C4-2B (cell line): ENCODE measurements around the gene CAVIN2.

Experiments used
- H3K27ac ChIP-seq: fragments of 450-650 bp; 2 replicates; pipeline ENCODE4 v1.5.1; 2017
- ZFX ChIP-seq: fragments of 450-650 bp; IDR thresholded peaks from 2 replicates; pipeline ENCODE4 v1.6.1; 2017
- TF ChIP-seq, protein P1 (sequence below): fragments of 450-650 bp; conservative IDR thresholded peaks from 2 replicates; pipeline ENCODE4 v1.5.1; 2017; ENCODE audit warnings: mild to moderate bottlenecking

The CAVIN2 gene

DNA sequence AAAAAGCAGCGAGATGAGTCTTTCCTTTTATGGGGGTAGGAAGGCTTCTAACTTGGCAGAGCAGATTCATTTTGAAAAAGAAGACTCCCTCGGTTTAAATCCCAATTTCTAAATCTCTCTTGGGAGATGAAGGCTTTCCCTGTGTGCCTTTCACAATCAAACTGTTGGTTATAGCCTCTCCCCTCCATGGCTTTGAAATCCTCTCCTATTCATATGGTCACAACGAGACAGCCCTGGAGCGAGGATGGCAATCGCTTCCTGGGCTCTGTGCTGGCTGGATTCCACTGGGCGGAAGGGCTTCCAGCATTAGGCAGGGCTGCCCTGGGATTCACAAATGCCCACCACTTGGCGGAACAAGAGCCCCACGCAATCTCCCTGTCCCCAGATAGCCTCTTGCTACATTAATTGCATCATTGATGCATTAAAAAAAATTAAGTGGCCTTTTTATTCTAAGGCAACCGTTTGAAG is 1.6 kb downstream of the CAVIN2 start:
- no peak overlapping the region for H3K27ac ChIP-seq
- TF ChIP-seq, protein P1, sequence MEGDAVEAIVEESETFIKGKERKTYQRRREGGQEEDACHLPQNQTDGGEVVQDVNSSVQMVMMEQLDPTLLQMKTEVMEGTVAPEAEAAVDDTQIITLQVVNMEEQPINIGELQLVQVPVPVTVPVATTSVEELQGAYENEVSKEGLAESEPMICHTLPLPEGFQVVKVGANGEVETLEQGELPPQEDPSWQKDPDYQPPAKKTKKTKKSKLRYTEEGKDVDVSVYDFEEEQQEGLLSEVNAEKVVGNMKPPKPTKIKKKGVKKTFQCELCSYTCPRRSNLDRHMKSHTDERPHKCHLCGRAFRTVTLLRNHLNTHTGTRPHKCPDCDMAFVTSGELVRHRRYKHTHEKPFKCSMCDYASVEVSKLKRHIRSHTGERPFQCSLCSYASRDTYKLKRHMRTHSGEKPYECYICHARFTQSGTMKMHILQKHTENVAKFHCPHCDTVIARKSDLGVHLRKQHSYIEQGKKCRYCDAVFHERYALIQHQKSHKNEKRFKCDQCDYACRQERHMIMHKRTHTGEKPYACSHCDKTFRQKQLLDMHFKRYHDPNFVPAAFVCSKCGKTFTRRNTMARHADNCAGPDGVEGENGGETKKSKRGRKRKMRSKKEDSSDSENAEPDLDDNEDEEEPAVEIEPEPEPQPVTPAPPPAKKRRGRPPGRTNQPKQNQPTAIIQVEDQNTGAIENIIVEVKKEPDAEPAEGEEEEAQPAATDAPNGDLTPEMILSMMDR = no peak
- TF ChIP-seq ZFX = no peak

DNA sequence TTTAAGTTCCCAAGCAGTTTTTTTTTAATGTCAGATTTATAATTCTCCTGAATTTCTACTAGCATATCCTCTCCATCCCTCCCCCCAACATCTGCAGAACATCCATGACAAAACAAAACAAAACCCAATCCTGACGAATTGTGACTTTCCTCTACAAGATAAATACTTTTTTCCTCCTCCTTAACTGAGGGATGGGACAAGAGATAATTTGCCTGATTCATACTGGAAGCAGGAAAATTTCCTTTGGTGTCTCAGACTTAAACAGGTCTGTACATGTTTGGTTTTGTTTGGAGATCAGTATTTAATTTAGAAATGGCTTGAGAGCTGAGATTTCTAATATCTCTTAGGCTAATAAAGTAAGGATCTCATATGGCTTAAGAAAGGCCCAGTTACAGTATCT is 2.2 kb downstream of the CAVIN2 start:
- no peak for TF ChIP-seq ZFX
- TF ChIP-seq, protein P1 = no peak
- no peak overlapping the region for H3K27ac ChIP-seq

DNA sequence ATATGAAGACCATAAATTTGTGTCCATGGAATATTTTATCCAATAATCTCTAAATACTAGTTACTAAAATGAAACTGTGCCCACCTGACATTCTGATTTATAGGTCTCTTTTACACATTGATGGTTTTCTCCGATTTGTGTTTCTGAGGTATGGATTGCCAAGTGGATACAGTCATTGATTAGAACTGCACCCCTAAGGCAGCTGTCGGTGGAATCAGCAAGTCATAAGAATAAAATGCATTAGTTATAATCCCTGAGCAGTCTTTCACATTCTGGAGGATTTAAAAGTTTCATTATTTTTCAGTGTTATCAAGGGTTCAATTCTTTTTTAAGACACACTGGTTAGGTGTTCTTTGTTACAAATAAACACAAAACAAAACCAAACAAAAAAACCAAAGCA is 6.0 kb downstream of the CAVIN2 start:
- TF ChIP-seq, protein P1 = no peak
- no peak for TF ChIP-seq ZFX
- H3K27ac ChIP-seq = no peak overlapping the region

DNA sequence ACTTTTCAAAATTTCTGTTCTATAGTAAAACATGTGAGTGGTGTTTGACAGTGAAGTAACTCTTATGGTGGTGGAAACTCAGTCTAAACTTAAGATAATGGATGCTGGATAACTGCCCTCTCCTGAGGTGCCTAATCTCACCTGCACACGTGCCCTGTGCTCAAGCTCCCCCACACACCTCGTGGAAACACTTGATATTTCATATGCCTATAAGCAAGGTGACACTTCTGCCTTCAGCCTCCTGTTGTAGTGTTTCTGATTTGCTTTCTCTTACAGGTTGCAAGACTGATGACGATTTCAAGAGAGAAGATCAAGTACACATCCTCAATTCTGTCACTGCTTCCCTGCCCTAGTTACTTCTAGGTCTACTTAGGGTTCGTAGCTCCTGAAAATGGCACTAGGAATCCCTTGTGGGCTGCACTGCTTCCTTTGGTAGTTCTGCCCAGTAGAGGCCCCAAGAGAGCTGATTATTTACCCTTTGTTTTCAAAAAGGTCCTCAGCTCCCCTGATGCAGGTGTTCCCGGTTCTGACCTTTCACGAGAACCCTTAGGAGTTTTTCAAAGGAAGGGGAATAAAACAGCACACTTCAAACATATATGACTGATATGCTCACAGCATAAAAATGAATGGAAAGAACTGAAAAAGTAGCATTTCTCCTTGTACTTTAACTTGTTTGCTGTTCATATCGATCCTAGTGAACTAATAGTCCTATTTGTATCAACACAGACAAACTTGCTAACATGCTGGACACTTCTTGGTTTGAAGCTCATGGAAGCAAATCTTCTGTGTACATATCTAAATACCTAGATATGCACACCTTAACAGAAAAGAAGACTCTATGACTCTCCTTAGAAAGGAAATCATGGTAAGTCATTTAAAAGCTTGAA is 6.7 kb downstream of the CAVIN2 start:
- no peak overlapping the region for H3K27ac ChIP-seq
- no peak for TF ChIP-seq ZFX
- TF ChIP-seq, protein P1 = 0 out of 2 replicates have a peak, but pooled peaks have one; percentile 6

DNA sequence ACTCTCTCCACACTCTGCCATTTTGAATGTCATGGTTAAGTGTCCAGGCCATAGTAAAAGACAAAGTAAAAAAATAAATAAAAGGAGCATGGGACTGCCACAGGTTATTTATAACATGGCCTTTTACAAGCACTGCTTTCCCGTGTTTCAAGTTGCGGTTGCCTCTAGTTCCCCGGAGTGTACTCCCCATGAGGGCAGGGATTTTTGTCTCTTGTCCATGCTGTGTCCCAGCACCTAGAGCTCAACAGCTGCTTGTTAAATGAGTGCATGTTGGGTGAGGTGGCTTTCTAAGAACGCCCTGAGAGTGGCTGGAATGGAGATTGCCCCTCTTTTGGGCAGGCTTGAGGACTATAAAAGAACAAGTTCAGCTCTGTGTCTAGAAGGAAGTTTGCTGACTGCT is 8.4 kb downstream of the CAVIN2 start:
- no peak overlapping the region for H3K27ac ChIP-seq
- no peak for TF ChIP-seq ZFX
- TF ChIP-seq, protein P1 = no peak

DNA sequence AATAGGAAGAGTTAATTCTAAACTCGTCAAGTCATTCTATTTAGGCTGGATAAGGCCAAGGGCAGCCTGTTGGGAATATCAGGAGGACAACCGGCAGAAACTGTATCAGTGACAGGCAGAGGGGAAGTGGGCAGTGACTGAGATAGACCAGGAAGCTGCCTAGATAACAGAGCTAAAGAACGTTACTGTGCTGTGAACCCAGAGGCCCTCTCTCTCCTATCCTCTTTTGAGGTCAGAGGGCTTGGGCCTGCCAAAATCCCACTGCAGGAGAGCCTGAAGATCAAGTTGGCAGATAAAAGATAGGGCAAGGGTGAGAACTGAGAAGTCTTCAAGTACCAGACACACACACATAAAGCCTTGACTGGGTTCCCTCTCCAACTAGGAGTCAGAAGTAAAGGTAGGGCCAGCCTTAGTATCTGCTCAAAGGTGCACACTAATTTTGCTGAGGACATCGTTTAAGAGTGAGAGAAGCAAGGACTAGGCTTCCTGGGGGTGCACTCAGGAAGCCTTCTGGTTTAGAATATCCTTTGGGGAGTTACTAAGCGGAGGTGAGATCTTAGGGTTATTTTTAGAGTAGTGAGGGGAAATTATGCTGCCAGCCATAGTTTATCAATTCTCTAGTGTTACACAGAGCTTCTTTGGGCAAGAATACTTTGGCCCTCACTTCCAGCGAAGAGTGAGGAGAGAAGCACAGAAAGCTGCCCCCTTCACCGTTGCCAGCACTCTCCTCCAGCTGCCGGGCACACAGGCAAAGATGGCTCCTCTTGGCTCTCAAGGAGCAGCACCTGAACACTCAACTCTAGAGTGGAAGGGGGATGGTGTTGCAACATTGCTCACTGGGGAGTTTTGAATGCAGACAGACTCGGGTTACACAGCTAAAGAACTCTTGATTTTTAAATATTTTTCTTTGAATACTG is 9.8 kb downstream of the CAVIN2 start:
- no peak overlapping the region for H3K27ac ChIP-seq
- TF ChIP-seq ZFX = no peak
- TF ChIP-seq, protein P1 = no peak

DNA sequence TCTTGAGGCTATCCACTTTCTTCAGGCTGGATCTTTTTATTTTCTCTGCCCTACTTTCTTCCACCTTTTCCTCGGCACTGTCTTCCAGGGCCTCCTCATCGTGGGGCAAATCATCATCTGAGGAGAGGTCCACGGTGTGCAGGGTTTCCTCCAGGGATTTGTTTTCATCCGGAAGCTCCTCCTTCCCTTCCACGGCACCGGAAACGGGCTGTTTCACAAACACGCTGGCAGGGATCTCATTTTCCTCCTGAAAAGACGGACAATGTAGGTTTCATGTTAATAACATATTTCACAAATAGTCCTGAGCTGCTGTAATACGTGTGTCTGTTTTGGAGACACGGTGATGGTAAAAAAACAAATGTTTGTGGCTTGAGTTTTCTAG is 10.4 kb downstream of the CAVIN2 start:
- TF ChIP-seq, protein P1 = no peak
- TF ChIP-seq ZFX = no peak
- H3K27ac ChIP-seq = no peak overlapping the region
